ENCODE data around the gene KLK12. TPM values are rescaled to one million over a fixed set of nuclear protein-coding genes. Genes with fewer than 3 reads are reported as not detected.
A peak's percentile ranks its signal among the peaks of the same experiment; 100 is the strongest.

The KLK12 gene, protein sequence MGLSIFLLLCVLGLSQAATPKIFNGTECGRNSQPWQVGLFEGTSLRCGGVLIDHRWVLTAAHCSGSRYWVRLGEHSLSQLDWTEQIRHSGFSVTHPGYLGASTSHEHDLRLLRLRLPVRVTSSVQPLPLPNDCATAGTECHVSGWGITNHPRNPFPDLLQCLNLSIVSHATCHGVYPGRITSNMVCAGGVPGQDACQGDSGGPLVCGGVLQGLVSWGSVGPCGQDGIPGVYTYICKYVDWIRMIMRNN
- total RNA-seq: not detected in 2 replicates

DNA sequence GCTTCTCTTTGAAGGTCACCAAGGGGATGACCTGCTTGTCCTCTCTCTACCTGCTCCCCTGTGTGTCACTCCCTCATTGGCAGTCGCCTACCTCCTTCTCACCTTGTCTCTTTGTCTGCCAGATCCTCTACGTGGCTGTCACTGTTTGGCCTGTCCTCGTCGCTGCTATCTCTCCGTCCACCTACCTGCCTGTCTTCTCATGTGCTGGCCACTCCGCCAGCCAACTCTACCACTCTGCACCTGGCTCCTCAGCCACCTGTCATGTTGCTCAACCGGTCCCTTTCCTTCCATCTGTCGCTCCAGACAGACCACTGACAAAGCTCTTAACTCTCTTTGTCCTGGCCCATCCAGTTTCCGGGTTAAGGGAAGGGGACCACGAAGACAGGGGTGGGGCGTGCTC, at the start of gene KLK12:
KLK12 (minus strand) TSS at position 299 of the 400 bp plus-strand sequence. CDS start 381 bp downstream, outside the sequence.
- no peak for DNase-seq (ENCODE audit: low read depth in 2 of 2)

DNA sequence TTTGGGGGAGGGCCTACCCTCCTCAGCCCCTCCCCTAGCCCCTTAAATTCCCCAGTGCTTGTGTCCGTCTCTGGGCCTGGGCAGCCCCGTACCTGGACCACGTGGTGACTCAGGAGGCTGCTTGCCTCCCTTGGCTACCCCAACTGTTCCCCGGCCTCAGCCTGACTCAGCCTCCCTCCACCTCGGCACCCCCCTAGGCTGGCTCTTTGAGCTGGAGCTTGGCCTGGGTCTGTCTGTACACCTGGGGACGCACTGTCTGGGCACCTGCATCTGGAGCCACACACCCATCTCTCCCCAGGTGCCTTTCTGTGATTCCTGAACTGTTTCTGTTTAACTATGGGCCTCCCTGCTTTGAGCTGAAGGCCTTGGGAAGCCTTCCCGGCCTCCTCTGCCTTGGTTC, 49.7 kb upstream of the KLK12 start:
- no peak for DNase-seq (ENCODE audit: low read depth in 2 of 2)

DNA sequence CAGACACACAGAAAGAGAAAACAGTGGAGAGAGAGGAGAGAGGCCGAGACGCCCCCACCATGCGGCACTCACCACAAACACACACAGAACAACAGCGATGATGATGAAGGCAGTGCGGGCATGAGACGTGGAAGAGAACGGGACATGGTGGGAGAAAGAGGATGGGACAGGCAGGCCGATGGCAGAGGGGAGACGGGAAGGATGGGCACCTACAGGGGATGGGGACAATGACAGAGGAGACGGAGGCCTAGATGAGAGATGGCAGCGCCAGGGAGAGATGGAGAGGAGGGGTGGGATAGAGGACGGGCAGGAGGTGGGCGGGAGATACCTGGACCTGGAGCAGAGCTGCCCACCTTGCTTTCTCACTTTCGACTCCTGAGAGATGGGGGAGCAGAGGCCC, 49.0 kb upstream of the KLK12 start:
- DNase-seq (ENCODE audit: low read depth in 2 of 2): no peak

DNA sequence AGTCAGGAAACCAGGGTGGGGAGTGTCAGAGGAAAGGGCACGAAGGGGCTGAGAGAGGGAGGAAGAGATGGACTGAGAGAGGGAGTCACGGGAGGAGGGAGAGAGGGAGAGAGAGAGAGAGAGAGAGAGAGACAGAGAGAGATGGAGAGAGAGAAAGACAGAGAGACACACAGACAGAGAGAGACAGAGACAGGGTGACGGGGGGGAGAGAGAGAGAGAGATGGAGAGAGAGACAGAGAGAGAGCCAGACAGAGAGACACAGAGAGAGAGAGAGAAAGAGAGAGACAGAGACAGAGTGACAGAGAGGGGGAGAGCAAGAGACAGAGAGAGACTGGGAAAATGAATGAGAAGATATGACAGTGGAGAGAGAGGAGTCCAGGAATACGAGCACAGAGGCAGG, 48.4 kb upstream of the KLK12 start:
- DNase-seq (ENCODE audit: low read depth in 2 of 2): no peak

DNA sequence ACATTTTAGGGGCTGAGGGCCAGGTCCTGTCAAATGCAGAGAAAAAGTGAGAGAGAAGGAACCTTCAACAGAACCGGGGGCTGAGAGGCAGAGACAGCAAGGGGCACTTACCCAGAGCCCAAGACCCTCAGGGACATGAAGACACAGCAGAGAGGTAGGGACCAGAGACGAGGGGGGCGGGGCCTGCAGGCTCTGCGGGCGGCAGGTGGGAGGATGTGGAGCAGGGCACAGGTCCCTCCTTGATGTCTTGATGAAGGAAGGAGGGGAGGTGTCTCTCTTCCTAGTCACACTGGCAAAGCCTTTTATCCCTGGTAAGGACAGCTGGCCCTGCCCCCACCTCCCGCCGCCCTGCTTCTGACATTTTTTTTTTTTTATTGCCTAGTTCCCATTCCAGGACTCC, 47.8 kb upstream of the KLK12 start, which contains the start of gene KLK14:
KLK14 (minus strand) TSS at position 277 of the 400 bp plus-strand sequence; CDS start at position 4, 273 bp downstream.
- DNase-seq (ENCODE audit: low read depth in 2 of 2): no peak

DNA sequence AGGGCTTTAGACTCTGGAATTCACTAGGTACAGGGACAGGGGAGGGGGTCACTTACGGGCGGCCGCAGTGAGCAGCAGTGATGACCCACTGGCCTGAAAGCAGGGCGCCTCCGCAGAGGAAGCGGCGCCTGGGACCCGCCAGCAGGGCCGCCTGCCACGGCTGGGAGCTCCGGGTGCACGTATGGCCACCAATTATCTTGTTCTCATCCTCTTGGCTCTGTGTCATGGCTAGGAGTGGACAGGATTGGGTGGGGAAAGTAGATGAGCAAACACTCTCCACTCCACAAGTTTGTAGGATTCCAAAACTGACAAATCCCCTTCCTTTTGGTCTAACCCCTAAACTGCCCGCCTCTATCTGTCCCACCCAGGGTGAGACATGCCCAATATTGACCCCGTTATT, 46.7 kb upstream of the KLK12 start:
- no peak for DNase-seq (ENCODE audit: low read depth in 2 of 2)

DNA sequence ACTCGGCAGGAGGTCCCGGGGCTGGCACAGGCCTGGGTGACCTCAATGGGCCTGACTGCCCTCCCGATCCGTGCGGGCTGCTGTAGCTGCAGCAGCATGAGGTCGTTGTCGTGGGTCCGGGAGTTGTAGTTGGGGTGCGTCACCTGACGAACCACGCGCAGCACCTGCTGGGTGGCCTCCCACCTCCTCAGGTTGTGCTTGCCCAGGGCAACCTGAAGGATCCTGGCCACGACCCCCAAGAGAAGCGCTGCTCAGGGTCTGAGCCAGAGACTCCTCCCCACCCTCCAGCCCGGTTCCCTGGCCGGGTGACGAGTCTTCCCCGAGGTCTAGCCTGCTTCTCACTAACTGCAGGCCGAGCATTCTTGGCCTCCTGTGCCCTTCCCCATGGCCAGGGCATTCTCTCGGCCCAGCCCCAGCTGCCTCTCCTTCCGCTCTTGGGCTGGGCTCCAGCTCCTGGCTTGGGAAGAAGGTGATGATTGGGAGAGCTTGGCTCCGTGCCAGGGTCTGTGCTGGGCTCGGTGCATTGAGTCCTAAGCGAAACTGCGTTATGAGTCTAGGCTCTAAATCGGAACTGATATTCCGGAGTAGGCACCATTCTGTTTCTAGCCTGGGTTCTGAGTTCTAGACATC, 44.8 kb upstream of the KLK12 start:
- peak in 1 of 2 donors; percentile 5 for DNase-seq (ENCODE audit: low read depth in 2 of 2)

DNA sequence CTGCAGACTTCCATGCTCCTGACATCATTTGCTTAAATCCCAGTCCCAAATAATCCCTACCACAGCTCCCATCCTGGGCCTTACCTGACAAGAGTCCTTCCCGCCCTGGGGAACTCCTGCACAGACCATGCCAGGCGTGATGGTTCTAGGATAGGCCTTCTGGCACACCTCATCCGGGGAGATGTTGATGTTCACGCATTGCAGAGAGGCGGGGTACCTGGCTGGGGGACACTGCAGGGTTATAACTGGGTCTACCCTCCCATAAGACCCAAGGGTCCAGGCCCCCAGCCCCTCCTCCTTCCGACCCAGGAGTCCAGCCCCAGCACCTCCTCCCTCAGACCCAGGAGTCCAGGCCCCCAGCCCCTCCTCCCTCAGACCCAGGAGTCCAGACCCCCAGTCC, 43.9 kb upstream of the KLK12 start:
- DNase-seq (ENCODE audit: low read depth in 2 of 2): no peak

DNA sequence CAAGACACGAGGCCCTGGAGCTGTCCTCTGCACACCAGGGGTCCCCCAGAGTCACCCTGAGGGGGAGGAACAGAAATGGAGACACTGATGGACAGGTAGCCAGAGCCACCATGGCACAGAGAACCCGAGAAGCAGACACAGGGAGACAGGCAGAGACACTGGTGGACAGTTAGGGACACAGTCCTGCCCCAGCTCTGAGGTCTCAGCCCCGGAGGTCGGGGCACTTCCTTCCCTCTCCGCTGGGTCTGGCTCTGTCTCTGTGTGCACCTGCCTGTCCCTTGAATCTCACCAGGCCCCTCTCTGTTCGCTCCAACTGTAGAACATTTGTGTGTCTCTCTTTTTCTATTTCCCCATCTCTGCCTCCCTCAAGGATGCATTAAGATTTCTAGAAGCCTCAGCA, 43.3 kb upstream of the KLK12 start:
- no peak for DNase-seq (ENCODE audit: low read depth in 2 of 2)

DNA sequence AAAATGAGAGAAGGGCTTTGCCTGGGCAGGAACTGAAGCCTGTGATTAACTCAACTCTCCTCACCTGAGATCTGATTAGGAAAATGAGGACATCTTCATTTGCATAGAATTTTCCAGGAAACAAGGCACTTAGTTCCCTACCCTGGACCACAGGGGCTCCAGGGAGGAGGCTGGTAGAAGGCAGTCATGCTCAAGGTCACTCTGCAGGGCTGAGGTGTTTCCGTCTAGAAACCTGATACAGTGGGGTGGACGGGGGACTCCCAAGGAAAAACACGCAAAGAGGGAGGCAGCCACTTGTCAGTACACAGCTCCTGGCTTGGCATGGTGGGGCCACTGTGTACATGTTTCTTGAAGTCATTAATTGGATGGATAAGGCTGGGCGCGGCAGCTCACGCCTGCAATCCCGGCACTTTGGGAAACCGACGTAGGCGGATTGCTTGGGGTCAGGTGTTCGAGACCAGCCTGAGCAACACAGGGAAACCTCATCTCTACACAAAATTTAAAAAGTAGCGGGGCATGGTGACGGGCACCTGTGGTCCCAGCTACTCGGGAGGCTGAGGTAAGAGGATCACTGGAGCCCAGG, 41.9 kb upstream of the KLK12 start:
- DNase-seq (ENCODE audit: low read depth in 2 of 2): no peak

DNA sequence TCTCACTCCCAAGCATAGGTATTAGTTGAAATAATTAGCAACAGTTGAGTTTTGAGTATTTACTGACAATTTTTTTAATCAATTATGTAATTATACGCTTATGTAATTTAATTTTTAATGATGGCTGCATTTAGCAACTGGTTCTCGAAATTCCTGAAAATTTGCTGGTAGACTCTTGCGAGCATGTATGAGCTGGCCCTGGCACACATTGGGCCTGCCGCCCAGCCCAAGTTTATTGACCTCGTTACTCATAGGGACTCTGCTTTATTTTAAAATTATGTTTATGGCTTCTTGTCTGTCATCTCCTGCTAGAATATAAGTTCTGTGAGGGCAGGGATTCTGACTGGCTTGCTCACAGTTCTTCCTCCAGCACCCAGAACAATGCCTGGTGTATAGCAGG, 41.2 kb upstream of the KLK12 start:
- DNase-seq (ENCODE audit: low read depth in 2 of 2): no peak

DNA sequence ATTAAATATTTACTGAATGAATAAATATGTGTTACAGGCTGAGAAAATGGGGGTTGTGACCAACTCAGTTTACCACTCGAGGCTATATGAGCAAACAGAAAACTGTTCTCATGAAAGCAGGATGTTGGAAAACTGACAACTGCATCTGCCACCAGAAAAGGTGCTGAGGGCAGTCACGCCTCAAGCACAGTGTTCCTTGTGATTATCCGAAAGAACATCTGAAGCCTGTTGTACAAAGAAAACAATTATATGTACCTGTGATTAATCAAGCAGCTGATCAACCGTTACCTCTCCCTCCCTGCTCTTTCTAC, 36.2 kb upstream of the KLK12 start:
- no peak for DNase-seq (ENCODE audit: low read depth in 2 of 2)

DNA sequence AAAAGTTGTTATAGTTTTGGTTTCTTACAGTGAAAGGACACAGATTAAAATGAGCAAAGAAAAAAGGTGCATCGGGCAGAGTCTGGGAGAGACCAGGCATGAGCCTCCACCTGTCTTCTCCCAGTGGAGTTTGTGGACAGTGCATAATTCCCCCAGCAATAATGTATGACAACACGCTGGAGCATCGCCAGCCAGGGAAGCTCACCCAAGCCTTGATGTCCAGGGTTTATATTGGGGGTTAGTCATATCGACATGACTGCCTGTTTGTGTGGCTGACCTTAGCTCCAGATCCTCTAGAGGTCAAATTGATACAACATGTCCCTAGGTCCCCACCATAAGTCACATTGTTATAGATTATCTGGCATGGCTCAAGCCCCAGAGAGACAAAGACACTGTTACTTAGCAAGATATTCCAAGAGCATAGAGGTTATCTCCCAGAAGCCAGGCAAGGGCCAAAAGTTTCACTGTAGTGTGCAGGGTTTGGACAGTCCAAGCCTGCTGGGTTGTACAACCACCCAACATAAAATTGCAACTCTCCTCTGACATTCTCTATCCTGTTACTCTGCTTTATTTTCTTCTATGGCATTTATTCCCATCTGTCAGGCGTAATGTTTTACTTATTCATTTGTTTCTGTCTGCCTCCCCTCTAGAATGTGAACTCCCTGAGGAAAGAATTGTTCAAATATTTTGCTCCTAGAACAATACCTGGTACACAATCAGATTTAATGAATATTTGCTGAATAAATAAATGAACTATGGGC, 35.7 kb upstream of the KLK12 start:
- DNase-seq (ENCODE audit: low read depth in 2 of 2): no peak

DNA sequence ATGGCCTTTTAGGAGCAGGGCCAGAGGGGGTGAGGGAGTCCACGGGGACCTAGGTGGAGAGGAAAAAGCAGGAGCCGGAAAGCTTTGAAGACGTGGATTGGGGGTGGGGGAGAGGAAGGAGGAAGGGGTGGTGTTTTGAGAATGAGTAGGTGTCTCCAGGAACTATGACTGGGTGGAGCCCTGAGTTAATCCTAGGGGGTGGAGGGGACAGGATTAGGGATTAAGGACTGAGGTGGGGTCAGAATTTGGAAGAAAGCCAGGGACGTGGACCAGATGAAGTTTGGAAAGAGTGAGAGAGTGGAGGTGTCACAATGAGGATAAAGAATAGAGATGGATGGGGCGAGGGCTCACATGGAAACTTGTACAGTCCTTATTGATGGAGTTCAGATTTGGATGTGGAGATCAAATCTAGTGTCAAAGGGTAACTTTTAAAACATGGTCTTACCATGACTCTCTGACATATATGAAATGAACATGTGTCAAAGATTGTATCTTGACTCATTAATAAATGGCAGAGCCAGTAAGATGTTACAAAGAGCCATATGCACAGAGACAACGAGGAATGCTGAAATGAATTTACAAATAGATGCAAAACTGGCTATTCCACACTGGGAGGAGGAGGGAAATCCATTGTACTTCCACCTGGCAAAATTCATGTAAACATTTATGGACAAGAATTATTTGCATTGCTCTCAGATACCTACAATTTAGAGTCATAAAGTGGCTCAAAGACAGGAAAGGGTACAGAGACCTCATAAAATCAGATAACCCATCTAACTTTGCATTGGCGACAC, 31.8 kb upstream of the KLK12 start:
- no peak for DNase-seq (ENCODE audit: low read depth in 2 of 2)

DNA sequence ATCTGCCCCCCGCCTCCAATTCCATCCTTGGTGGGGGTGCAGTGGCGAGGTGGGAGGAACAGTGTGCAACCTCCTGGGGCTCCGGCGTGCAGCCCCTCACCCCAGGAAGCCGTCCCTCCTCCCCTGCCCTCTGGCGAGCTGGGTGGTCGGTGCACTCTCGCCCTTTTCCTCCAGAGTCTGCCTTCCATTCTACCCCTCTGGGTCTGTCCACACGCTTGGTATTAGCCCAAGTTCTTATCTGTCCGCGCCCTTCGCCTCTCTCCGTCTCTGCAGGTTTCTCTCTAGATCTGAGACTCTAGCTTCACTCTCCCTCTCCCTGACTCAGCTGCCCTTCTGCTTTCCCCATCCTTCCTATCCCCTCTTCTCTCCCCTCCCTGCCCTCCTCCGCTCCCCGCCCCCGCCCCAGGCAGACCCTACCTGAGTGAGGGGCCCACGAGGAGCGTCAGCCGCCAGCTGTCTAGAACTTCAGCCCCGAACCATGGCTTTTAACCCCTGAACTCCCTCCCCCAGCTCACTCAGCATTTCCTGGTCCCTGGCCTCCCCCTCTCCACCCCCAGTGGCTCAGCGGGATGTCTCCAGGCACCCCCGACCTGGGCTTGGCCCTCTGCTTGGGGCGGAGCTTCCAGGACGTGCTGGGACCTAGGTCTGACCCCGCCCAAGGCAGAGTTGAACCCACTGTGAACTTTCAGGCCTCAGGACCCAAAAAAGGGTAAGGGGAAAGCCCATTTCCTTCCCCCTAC, 30.6 kb upstream of the KLK12 start:
- DNase-seq (ENCODE audit: low read depth in 2 of 2): no peak

DNA sequence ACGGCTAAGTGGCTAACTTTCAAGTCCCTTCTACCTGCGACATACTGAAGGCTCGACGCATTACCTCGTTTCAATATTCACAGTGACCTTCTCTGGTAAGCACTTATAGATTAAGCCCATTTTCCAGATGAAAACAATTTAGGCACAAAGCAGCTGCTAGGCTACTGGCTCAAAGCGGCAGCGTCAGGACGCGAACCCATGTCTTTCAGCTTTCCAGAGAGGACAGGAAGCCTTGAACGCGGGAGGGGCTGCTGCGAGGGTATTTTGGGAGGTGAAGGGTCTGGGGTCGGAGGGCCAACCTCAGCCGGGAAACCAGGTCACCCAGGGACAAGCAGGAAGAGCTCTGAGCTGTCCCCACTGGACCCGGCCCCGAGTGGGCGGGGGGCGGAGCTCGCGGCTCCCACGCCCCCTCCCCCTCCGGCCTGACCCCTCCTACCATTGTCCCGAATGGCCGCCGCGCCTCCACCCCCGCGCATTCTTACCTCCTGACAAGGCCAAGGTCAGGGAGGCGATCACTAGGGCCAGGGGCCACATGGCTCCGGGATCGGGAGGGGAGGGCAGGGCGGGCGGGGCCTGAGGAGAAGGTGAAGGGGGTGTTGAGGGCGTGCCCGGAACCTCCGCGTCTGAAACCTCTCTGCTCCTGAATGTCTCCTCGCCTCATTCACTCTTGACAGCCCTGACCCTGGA, 29.9 kb upstream of the KLK12 start, which contains the start of gene KLK13:
KLK13 (minus strand) TSS at position 559 of the 687 bp plus-strand sequence; CDS start at position 534, 25 bp downstream.
- DNase-seq (ENCODE audit: low read depth in 2 of 2): no peak

DNA sequence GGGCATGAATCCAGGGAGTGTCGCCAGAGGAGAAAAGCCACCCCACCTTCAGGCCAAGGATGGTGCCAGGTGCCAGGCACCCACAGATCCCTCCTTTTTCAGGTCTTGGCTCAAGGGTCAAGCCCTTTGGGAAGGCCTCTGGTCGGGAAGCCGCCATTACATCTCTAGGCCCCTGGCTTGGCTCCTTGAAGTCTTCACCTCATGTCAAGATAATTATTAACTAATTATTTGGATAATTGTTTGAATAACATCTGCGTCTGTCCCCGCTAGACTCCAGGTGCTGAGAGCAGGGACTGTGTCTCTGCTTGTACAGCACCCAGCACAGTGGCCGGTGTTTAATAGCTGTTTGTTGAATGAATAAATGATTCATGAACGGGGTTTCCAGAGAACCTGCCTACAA, 28.9 kb upstream of the KLK12 start:
- DNase-seq (ENCODE audit: low read depth in 2 of 2): no peak

DNA sequence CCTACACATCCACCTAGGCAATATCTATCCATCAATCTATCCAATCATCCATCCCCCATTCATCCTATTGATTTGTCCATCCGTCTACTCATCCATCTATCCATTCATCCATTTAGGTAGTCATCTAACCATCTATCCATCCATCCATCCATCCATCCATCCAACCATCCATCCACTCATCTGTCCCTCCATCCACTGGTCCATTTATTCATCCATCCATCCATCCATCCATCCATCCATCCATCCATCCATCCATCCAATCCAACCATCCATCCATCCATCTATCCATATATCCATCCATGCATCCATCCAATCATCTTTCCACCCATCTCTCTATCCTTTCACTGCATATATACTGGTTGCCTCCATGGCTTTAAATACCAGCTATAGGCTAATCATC, 26.2 kb upstream of the KLK12 start:
- no peak for DNase-seq (ENCODE audit: low read depth in 2 of 2)

DNA sequence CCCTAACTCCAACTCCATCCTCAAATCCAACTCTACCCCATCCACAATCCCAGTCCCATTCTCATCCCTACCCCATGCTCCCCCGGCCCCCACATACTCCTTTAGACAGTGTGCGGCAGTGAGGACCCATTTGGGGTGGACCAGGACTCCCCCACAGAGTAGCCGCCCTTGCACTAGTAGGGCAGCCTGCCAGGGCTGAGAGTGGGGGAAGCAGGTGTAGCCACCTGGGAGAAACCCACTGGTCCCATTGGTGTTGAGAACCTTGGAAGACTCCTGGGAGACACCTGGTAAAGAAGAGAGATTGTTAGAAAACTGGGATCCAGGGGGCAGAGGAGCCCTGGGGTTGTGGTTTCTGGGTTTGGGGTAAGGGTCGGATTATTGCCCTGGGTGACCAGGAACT, 25.5 kb upstream of the KLK12 start:
- DNase-seq (ENCODE audit: low read depth in 2 of 2): no peak

DNA sequence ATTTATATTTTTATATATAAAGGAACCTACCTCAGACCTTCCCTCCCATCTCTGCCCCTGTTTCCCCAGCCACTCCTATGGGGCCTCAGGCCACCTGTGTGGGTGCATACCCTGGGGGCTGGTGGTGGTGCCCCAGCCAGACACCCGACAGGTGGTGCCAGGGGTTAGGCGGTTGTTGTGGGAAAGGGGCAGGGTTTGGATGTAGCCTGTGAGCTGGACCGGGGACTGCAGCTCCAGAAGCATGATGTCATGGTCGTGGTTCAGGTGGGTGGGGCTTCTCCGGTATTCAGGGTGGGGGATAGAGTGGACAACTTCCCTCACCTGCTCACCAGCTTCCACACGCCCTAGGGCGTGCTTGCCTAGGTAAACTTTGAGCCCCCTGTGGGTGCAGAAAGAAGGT, 24.9 kb upstream of the KLK12 start:
- DNase-seq (ENCODE audit: low read depth in 2 of 2): no peak

Data from dermis microvascular lymphatic vessel endothelial cell (primary cell).